Activated T-cell treated with anti-CD3 and anti-CD28 coated beads, Interleukin-2, amount 50 U/mL, for 24 hours (primary cell): ENCODE data around the gene CFAP57.

ENCODE experiments used
- DNase-seq: peaks from one replicate; pipeline ENCODE4 v3.0.0-alpha.2; 2020
- H3K27ac Mint-ChIP-seq: 2 replicates; pipeline ENCODE4 v1.8.0; 2020; ENCODE audit warnings: mild to moderate bottlenecking, mixed read lengths
- H3K27me3 Mint-ChIP-seq: 2 replicates; pipeline ENCODE4 v1.8.0; 2020; ENCODE audit warnings: mixed read lengths
- H3K36me3 Mint-ChIP-seq: 2 replicates; pipeline ENCODE4 v1.8.0; 2020; ENCODE audit warnings: low read depth, mixed read lengths
- H3K4me1 Mint-ChIP-seq: 2 replicates; pipeline ENCODE4 v1.8.0; 2020; ENCODE audit warnings: low read depth, mixed read lengths
- H3K4me3 Mint-ChIP-seq: 2 replicates; pipeline ENCODE4 v1.8.0; 2020; ENCODE audit warnings: mild to moderate bottlenecking, moderate library complexity, mixed read lengths
- H3K9me3 Mint-ChIP-seq: 2 replicates; pipeline ENCODE4 v1.8.0; 2020; ENCODE audit warnings: mixed read lengths

CFAP57 gene

GRCh38 chr1:43293896-43294760 lies 122.0 kb downstream of the CFAP57 start:
- no peaks in the 10 kb centered on the region for H3K9me3 Mint-ChIP-seq
- H3K27ac Mint-ChIP-seq: no peak overlapping the region
- no peak overlapping the region for H3K4me3 Mint-ChIP-seq
- no peaks in the 10 kb centered on the region for H3K36me3 Mint-ChIP-seq
- H3K4me1 Mint-ChIP-seq: peaks cover 22% of the 10 kb centered on the region
- no peaks in the 10 kb centered on the region for H3K27me3 Mint-ChIP-seq
- no peak for DNase-seq

- no peaks in the 10 kb centered on the region for H3K9me3 Mint-ChIP-seq
Measured at GRCh38 chr1:43294761-43295160, 122.6 kb downstream of the CFAP57 start.

DNA sequence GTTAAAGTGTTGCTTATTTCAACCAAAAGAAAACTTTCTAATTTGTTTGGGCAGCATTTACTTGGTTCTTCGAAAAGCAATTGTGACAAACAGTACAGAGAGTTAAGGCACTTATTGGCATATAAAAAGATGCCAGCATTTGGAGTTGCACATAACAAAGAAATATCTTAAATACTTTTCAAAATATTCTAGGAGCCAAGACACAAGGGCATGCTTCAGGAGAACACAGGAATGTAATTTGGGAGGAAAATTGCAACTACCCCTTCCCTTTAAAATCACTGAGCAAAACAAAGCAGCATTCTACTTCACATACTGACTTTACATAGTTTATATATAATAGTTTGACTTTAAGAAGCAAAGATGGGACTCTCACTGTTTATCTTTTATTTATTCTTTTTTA lies 124.1 kb downstream of the CFAP57 start:
- Mint-ChIP-seq H3K27me3 (no peaks in the 10 kb centered on the region), H3K27ac (peak overlapping the region; percentile 79), H3K4me1 (peaks cover 22% of the 10 kb centered on the region), H3K4me3 (no peak overlapping the region), H3K36me3 (no peaks in the 10 kb centered on the region), H3K9me3 (no peaks in the 10 kb centered on the region)
- no peak for DNase-seq

More at GRCh38 chr1:43294761-43295160, 122.6 kb downstream of the CFAP57 start:
- H3K36me3 Mint-ChIP-seq: no peaks in the 10 kb centered on the region
- no peak overlapping the region for H3K4me3 Mint-ChIP-seq
- peaks cover 22% of the 10 kb centered on the region for H3K4me1 Mint-ChIP-seq
- peak overlapping the region; percentile 37 for H3K27ac Mint-ChIP-seq
- H3K27me3 Mint-ChIP-seq: no peaks in the 10 kb centered on the region
- no peak for DNase-seq

DNA sequence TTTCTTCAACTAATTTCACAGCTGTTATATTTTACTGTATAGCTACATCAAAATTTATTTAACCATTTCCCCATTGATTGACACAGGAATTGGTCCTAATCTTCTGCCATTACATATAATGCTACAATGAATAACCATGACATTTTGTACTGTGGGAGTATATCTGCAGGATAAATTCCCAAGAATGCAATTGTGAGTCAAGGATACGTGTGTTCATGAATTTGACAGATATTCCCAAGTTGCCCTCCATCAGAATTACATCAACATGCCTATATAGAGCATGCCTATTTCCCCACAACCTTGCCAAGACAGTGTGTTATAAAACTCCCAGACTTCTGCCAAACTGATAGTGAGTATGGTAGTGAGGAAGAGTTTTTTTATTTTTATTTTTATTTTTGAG lies 125.9 kb downstream of the CFAP57 start:
- H3K4me3 Mint-ChIP-seq: no peak overlapping the region
- H3K27ac Mint-ChIP-seq: no peak overlapping the region
- no peaks in the 10 kb centered on the region for H3K9me3 Mint-ChIP-seq
- H3K27me3 Mint-ChIP-seq: no peaks in the 10 kb centered on the region
- no peak for DNase-seq
- no peaks in the 10 kb centered on the region for H3K36me3 Mint-ChIP-seq
- H3K4me1 Mint-ChIP-seq: peaks cover 22% of the 10 kb centered on the region

DNA sequence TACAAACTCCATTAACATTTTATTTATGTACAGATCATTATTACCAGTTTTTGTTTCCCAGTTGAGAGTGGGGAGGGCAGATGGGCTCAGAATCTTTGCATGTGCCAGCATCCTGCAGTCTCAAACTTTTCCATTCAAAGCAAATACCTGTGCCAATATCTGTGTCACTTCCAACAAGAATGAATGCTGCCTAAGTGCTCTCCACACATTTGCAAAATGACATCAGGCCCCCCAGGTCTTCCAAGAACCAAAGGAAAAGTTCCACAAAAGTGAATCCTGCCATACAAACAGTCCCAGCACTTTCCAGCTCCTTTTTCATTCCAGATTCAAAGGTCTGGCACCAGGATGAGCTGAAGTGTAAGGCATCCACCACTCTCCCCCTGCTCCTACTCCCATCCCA lies 127.0 kb downstream of the CFAP57 start:
- DNase-seq: no peak
- H3K27me3 Mint-ChIP-seq: no peaks in the 10 kb centered on the region
- H3K36me3 Mint-ChIP-seq: no peaks in the 10 kb centered on the region
- H3K27ac Mint-ChIP-seq: no peak overlapping the region
- no peaks in the 10 kb centered on the region for H3K9me3 Mint-ChIP-seq
- no peak overlapping the region for H3K4me3 Mint-ChIP-seq
- peaks cover 22% of the 10 kb centered on the region for H3K4me1 Mint-ChIP-seq

- H3K9me3 Mint-ChIP-seq: no peaks in the 10 kb centered on the region
- H3K27ac Mint-ChIP-seq: no peak within 1 kb of the TSS
- H3K36me3 Mint-ChIP-seq: no peaks in the 10 kb centered on the region
- H3K4me1 Mint-ChIP-seq: peaks cover 12% of the 10 kb centered on the region
- DNase-seq: no peak
- H3K27me3 Mint-ChIP-seq: no peaks in the 10 kb centered on the region
- no peak within 1 kb of the TSS for H3K4me3 Mint-ChIP-seq
Measured at GRCh38 chr1:43300378-43301094, 128.4 kb downstream of the CFAP57 start, which contains the start of gene TIE1. TSS of gene TIE1 (plus strand) at chr1:43300982. CDS start at chr1:43301072, 90 bp downstream.

DNA sequence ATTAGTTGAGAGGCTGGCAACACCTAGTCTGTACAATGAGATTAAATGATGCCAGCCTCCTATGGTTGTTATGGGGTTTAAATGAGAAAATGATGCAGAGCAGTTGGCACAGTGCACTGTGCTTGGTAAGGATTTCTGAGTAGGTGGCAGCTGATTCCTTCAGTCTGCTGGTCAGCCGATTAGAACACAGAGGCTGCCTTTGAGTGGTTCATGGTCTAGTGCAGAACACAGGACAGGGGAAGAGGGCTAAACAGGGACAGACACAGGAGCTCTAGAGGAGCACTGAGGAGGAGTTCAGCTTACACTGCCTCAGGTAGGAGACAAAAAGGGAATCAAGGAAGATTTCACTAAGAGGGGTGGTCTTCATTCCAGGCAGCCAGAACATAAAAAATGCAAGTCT lies 130.1 kb downstream of the CFAP57 start:
- Mint-ChIP-seq H3K27me3 (no peaks in the 10 kb centered on the region), H3K4me3 (no peak overlapping the region), H3K4me1 (no peaks in the 10 kb centered on the region), H3K9me3 (no peaks in the 10 kb centered on the region), H3K36me3 (no peaks in the 10 kb centered on the region), H3K27ac (no peak overlapping the region)
- DNase-seq: no peak

DNA sequence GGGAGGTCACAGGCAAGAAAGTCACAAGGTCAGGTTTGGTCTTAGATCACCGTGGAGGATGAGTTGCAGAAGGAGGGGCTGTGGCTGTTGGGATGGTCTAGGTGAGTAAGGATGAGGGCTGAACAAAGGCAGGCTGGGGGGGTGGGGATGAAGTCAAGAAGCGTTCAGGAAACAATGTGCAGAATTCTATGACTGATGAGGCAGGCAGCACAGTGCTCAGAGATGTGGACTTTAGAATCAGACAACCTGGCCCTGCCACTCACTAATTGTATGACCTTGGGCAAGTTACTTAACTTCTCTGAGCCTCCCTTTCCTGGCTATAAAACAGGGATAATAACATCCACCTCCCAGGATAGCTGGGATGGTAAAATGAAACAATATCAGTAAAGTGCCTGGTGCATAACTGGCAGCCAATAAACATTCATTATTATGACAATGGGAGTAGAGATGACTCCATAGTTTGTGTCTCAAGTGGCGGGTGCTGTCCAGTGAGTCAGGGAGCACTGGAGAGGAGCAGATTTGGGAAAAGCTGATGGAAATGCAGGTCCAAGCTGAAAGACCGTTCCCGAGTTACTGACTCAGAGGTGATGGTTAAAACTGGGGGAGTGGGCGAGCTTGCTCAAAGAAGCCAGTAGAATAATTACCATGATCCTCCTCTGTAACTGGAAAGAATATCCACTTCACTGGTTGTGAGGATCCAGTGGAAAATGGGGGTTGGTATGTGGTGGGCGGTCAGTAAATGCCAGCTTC lies 130.8 kb downstream of the CFAP57 start:
- no peaks in the 10 kb centered on the region for H3K27me3 Mint-ChIP-seq
- H3K9me3 Mint-ChIP-seq: no peaks in the 10 kb centered on the region
- no peaks in the 10 kb centered on the region for H3K4me1 Mint-ChIP-seq
- H3K36me3 Mint-ChIP-seq: no peaks in the 10 kb centered on the region
- no peak overlapping the region for H3K4me3 Mint-ChIP-seq
- DNase-seq: no peak
- no peak overlapping the region for H3K27ac Mint-ChIP-seq

DNA sequence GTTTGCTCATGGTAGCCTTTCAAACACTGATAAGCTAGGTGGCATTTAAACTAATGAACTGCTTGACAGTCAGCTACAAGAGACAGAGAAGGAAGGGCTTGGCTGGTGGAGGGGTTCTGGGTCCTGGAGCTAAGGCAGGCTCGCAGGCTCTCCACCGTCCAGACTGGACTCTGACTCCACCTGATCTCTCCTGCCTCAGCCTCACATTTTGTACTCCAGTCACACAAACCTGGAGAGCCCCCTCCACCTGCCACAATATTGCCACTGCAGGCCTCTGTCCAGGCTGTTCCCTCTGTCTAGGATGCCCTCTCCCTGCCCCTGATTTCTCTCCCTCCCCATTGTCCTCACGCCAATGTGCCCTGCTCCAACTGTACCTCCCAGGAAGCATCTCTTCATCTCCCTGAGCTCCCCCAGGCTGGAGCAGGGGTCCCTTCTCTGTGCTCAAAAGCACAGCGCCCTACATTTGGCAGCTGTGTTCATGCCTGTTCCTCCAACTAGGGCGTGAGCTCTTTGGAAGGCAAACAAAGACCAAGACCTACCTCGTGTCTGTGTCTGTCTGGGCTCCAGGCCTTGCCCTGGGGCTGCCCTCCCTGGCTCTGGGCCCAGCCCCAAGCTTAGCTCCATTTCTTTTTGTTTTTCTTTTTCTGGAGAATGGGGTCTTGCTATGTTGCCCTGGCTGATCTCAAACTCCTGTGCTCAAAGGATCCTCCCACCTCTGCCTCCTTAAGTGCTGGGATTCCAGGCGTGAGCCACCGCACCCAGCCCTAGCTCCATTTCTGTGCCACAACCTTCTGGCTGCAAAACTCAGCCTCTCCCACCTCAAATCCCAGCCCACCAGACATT lies 131.6 kb downstream of the CFAP57 start:
- Mint-ChIP-seq H3K9me3 (no peaks in the 10 kb centered on the region), H3K27ac (no peak overlapping the region), H3K36me3 (no peaks in the 10 kb centered on the region), H3K4me1 (no peaks in the 10 kb centered on the region), H3K4me3 (no peak overlapping the region), H3K27me3 (no peaks in the 10 kb centered on the region)
- no peak for DNase-seq
